GM19351 (cell line): ENCODE results near the gene SERPINE2.
A peak's percentile ranks its signal among the peaks of the same experiment; 100 is the strongest.
"Not testable (repeated sequence)": the region's sequence is repeated elsewhere in the genome, so short reads cannot be mapped to it uniquely, and the experiment has no call there.

Source experiments
- ATAC-seq: cut with Tn5 transposase; IDR thresholded peaks from one replicate; pipeline ENCODE4 v1.9.1; 2021; ENCODE audit warnings: mild to moderate bottlenecking, moderate library complexity; ENCODE audit not compliant: unreplicated experiment

The SERPINE2 gene

GRCh38 chr2:224017957-224018356 is 21.1 kb downstream of the SERPINE2 start:
- ATAC-seq = no peak

GRCh38 chr2:224016963-224017362 is 22.1 kb downstream of the SERPINE2 start:
- ATAC-seq = no peak

- no peak for ATAC-seq
Measured at GRCh38 chr2:224014336-224014735, 24.8 kb downstream of the SERPINE2 start.

GRCh38 chr2:224011837-224012236 is 27.2 kb downstream of the SERPINE2 start:
- ATAC-seq = no peak

GRCh38 chr2:224009605-224010315 is 29.3 kb downstream of the SERPINE2 start:
- ATAC-seq = no peak

GRCh38 chr2:224008702-224009261 is 30.3 kb downstream of the SERPINE2 start:
- ATAC-seq = no peak

GRCh38 chr2:224004105-224004695 is 34.9 kb downstream of the SERPINE2 start:
- ATAC-seq = no peak

GRCh38 chr2:224000662-224001061 is 38.4 kb downstream of the SERPINE2 start:
- not testable (repeated sequence) for ATAC-seq

GRCh38 chr2:223999862-224000261 is 39.2 kb downstream of the SERPINE2 start:
- ATAC-seq = no peak

- ATAC-seq = no peak
Measured at GRCh38 chr2:223998948-223999347, 40.1 kb downstream of the SERPINE2 start.

GRCh38 chr2:223997938-223998337 is 41.1 kb downstream of the SERPINE2 start:
- ATAC-seq = no peak

GRCh38 chr2:223996391-223996790 is 42.7 kb downstream of the SERPINE2 start:
- ATAC-seq = no peak

GRCh38 chr2:223995569-223995968 is 43.5 kb downstream of the SERPINE2 start:
- no peak for ATAC-seq

GRCh38 chr2:223994562-223995162 is 44.4 kb downstream of the SERPINE2 start:
- no peak for ATAC-seq

- ATAC-seq = peak; percentile 88
Measured at GRCh38 chr2:223993634-223994232, 45.4 kb downstream of the SERPINE2 start.

GRCh38 chr2:223991611-223992010 is 47.5 kb downstream of the SERPINE2 start:
- no peak for ATAC-seq

GRCh38 chr2:223989856-223990232 is 49.2 kb downstream of the SERPINE2 start:
- no peak for ATAC-seq

GRCh38 chr2:223989206-223989855 is 49.8 kb downstream of the SERPINE2 start:
- no peak for ATAC-seq

GRCh38 chr2:223981241-223981640 is 57.8 kb downstream of the SERPINE2 start:
- ATAC-seq = no peak

GRCh38 chr2:223980803-223981202 is 58.3 kb downstream of the SERPINE2 start:
- ATAC-seq = no peak

- ATAC-seq = no peak
Measured at GRCh38 chr2:223980397-223980735, 58.7 kb downstream of the SERPINE2 start.
